ENCODE results near the gene CWF19L1. TPM values are rescaled to one million over a fixed set of nuclear protein-coding genes. Genes with fewer than 3 reads are reported as not detected.
A peak's percentile ranks its signal among the peaks of the same experiment; 100 is the strongest.

The CWF19L1 gene
- total RNA-seq, 1 donor from 2014 or later = 29.4 TPM

DNA sequence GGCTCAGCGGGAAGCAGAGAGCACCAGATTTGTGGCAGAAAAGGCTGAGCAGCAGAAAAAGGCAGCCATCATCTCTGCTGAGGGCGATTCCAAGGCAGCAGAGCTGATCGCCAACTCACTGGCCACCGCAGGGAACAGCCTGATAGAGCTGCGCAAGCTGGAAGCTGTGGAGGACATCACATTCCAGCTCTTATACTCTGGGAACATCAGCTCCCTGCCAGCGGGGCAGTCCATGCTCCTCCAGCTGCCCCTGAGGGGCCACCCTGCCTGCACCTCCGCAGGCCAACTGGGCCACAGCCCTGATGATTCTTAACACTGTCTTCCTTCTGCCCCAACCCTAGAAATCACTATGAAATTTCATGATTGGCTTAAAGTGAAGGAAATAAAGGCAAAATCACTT is 18.6 kb downstream of the CWF19L1 start:
- no peak for DNase-seq

DNA sequence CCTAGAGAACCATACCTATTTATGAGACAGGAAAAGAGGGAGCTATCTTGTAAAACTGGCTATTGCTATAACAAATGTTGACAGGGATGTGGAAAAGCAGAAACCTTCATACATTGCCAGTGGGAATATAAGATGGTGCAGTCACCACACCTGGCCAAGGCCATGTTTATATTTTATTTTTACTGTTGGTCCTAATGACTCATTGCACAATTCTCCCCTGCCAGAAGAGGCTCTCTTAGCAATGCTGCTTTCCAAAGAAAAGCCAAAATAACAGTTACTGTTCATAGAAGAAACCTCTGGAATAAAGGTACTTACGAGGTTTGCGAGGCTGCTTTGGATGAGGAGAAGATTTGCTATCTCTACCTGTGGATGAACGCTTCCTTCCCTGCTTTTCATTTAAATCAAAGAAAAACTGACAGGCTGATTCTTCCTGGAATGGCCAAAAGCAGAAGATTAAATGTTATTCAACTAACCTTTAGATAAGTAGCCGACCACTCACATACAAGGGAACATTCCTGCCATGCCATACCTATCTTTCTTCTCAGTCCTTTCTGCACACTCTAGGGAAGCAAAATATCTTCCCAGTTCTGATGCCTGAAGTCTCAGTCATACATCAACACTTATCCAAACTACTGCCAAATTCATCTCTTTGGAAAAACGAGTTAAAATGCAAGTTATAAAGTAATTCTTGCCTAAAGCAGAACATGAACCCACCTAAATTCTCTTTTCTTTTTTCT is 21.8 kb downstream of the CWF19L1 start:
- DNase-seq = no peak

DNA sequence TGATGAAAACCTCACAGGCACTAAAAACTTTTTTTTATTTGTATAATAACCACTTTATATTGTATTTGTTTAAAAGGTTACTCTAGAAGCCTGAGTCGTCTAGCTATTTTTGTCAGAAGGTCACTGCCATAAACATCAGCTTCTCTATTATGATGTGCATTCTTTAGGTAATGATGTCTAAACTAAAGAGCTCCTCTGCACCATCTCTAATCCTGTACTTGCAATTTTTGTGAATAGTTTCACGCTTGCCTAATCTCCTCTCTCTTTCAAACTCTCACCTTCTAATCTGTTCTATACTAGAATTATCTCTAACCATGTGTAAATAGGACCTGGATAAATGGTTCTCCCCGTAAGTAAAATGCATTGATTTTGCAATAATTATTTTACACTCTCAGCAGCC is 27.6 kb downstream of the CWF19L1 start:
- DNase-seq = no peak

DNA sequence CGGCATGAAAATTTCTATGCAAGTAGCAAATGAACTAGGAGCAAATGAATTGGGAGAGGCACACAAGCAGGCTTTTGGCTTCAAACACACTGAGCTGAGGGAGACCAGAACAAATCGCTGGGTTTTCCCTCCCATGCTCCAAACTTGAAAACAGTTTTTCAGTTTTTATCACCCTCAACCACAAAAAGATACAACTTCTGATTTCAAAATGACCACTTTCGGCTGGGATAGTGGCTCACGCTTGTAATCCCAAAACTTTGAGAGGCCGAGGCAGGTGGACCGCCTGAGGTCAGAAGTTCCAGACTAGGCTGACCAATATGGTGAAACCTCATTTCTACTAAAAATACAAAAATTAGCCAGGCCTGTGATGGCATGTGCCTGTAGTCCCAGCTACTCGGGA is 29.0 kb downstream of the CWF19L1 start:
- DNase-seq = no peak

DNA sequence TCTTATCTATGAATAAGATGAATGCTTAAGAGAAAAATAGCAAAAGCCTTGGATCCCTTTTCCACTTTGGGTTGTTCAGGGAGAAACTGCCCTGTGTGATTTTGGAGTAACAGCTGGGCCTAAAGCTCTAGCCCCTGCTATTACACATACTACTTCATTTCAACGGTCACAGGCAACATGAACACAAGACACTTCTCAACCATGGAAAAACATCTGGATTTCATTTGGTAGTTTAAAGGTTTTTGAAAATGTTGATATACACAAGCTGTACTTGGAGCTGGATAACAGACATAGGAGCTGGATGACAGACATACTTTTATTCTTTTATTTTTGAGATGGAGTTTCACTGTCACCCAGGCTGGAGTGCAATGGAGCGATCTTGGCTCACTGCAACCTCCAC is 35.3 kb downstream of the CWF19L1 start:
- peak; percentile 25 for DNase-seq

DNA sequence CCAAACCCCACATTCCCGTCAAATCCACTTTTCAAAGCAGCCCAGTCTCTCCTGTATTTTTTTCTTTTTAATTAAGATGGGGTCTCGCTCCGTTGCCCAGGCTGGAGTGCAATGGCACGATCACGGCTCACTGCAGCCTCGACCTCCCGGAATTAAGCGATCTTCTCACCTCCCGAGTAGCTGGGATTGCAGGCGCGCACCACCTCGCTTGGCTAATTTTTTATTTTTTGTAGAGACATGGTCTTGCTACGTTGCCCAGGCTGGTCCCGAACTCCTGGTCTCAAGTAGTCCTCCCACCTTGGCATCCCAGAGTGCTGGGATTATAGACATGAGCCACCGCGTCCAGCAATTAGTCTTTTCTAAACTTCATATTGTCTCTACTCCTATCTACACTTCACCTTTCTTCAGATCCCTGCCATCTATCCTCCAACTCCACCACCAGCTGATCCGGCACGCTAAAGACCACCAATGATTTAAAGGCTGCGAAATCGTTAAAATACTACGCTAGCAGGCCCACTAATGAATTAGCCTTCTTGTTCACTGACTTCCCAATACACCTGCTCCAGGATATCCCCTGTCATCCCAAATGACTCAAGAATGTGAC is 37.5 kb downstream of the CWF19L1 start:
- DNase-seq = no peak

DNA sequence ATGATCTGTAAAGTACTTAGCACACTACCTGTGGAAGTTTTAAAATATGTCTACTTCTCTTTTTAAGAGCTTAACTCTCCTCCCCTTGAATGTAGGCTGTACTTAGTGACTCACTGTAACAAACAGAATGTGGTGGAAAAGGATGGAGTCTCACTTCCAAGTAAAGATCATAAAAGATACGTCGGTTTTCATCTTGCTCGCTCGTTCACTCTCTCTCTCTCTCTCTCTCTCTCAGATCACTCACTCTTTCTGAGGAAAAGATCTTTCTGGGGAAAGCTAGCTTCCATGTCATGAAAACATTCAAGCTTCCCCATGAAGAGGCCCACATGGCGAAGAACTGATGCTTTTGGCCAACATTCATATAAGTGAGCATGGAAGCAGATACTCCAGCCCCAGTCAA is 43.6 kb downstream of the CWF19L1 start:
- no peak for DNase-seq

DNA sequence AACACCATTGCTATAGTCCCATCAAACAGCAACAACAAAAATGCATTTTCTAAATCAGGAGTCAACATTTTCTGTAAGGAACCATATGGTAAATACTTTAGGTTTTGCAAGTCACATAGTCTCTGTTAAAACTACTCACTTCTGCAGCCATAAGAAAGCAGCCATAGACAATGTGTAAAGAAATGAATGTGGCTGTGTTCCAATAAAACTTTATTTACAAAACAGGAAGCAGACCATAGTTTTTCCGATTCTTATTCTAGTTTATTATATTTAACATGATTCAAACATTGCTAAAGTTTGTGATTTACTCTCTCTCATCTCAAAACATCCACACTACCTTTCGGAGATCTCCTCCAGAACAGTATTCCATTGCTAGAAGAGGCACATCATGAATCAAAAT is 44.9 kb downstream of the CWF19L1 start:
- no peak for DNase-seq

DNA sequence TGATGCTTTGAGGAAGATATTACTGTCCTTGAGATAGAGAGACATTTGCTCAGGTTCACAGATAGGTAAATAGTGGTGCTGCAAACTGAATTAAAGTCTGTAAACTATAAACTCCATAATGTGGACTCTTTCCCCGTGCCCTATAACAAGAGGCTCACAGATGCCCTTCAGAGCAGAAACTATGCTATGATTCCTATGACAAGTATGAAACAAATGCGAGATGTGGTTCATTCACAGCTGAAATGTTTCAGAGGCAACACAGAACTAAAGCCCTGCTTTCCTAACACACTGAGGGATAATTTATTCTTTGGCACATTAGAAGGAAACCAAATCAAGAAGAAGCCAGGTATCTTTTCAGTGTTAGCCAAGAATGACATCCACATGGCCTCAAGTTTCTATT is 51.4 kb downstream of the CWF19L1 start:
- DNase-seq = no peak

DNA sequence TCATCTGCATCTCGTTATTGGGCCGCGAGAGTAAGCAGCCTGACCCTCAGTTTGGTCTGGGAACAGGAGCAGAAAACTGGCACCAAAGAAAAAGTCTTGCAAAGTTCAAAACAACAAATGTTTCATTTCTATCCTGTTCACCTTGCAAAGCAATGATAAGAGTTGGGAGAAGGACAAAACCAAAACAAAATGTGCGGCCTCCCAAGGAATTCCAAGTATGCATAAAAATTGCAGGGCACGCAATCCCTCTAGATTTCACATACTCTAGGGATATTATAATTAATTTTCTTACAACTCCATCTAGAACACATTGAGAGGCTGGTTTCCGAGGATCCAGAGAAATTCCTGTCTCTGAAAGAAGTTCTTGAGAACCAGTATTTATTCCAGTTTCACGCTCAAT is 58.1 kb downstream of the CWF19L1 start:
- DNase-seq = no peak

DNA sequence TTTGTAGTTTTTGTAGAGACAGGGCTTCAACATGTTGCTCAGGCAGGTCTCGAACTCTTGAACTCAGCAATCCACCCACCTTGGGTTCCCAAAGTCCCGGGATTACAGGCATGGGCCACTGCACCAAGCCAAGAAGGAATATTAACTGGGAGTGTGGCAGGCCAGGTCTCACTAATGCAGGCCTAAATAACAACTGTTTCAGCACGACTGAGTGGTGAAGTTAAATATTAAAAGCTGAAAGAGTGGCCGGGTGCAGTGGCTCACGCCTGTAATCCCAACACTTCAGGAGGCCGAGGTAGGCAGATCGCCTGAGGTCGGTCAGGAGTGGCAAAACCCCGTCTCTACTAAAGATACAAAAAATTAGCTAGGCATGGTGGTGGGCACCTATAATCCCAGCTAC is 59.2 kb downstream of the CWF19L1 start:
- no peak for DNase-seq

DNA sequence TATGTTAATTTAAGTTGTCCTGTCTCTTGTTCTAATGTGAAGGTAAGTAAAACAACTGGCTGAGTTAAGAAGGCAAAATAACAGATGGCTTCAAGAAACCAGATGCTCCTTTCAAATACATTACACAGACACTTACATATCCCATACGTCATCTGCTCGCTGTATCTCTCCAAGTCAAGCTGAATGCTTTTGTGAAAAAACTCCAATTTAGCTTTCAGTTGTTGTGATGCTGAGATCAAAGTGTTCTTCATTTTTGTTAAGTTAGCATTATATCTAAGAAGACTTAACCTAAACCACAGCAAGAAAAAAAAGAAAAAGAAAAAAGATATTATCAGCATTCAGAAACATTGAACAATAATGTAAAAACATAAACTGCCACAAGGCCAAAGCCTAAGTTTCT is 63.1 kb downstream of the CWF19L1 start:
- peak; percentile 10 for DNase-seq

DNA sequence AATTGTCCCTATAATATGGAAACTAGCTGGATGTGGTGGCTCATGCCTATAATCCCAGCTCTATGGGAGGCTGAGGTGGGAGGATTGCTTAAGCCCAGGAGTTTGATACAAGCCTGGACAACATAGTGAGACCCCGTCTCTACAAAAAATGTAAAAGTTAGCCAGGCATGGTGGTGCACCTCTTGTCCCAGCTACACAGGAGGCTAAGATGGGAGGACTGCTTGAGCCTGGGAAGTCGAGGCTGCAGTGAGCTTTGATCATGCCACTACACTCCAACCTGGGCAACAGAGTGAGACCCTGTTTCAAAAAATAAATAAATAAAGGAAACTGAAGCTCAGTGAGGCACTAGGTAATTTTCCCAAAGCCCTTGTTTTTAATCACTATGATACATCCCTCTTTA is 65.9 kb downstream of the CWF19L1 start:
- no peak for DNase-seq

DNA sequence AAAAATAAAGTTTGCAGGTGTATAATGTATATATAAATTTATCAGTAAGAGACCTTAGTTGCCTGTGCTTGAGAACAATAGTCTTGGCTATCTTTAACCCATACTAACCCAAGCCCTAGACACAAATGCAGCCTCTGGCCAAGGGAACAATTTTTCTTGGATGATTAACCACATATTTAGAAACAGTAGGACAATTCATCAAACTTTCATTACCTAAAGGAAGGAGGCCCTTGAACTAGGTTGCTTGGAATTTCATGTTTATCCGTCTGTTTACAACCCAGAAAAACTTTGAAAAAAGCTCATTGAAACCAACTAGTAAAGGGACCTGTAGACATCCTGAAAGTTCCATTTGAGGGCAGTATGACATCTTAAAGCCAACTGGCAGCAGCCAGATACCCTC is 72.7 kb downstream of the CWF19L1 start:
- no peak for DNase-seq

DNA sequence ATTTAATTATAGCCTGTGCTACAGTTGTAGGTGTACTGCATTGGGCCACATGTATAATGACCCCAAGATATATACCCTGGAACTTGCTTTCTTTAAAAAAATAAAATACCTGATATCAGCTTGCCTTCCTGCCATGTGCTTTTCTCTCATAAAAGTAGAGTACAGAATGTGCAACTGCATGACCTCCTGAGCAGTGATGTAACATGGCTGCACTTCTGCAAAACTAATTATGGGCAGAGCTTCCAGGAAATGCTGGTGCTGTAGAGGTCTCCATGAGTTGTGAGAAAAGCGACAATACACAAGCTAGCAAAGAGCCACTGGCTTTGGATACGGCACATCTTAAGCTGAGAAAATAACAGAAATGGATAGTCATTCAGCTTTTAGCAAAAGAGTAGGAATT is 75.1 kb downstream of the CWF19L1 start:
- DNase-seq = no peak

DNA sequence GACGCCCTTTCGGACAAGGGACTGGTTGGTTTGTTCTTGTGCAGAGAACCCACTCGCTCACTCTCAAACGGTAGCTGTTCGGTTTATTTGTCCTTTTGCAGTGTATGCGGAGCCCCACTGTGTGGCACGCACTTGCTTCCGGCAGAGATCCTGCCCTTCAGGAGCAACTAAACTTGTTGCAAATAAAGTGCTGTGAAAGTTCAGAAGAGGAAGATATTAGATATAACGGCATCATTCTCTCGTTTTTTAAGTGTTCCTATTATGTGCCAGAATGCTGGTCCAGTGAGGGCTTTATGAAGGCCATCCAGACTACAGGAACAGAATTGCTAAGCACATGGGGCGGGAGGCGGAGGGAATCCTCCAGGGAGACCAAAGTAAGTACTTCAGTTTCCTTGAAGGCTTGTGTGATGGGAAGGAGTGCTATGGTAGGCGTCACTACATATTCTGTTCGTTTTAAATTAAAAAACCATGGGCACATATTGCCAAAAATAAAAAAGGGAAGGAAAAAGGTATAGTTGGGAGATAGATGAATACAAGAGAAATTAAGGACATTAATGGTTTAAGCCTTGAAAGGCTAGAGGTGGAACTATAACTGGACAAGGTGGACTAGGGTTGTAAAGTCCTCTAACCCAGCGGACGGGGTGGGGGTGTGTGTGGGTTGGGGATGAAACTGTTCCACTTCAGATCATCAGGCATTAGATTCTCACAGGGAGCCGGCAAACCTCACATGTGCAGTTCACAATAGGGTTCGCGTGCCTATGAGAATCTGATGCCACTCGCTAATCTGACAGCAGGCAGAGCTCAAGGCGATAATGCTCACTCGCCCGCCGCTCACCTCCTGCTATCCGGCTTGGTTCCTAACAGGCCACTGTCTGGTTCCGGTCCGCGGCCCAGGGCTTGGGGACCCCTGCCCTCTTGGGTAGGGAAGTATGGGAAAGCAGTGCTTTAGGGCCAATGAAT is 80.9 kb downstream of the CWF19L1 start:
- DNase-seq = peak; percentile 64

DNA sequence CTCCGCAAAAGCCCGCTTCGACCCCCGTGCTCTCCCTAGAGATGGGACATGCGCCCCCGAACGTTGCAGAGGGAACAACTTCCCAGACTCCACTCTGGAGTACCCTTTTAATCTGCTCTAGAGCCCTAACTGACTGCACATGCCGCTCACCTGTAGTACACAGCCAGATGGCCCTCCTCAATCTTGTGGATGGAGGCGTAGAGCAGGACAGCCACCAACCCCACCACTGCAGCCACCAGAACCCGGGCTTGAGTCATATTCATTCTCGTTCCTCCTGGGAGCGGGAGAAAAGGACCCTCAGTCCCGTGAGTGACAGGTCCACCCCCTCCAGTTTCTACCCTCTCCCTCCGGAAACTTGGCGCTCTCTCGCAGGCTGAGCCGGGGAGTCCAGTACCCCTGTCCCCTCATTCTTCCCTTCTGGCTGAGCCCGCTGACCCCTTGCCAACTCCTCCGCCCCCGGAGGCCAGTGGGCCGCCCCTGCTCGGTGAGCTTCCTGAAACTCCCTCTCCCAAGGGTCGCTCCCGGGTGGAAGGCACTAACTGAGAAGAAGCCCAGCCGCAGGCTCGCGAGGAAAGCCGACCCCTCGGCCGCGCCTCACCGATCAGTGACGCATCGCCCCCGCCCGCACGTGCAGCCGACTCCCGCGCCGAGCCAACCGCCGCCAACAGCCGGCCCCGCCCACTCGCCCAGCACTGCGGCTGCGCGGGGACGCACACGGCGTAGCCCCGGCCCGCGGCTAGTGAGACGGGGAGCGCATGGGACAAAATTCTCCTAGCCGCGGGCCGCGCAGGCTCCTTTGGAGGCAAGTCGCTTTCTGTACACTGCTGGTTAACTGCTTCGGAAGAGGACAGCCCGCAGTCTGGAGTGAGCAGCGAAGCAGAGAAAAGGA is 81.8 kb downstream of the CWF19L1 start, which contains the start of gene ERLIN1:
Gene ERLIN1, minus strand, starts transcription at position 666 of the 889 bp plus-strand sequence. Its CDS starts 403 bp downstream, at position 263.
- peak; percentile 98 for DNase-seq

DNA sequence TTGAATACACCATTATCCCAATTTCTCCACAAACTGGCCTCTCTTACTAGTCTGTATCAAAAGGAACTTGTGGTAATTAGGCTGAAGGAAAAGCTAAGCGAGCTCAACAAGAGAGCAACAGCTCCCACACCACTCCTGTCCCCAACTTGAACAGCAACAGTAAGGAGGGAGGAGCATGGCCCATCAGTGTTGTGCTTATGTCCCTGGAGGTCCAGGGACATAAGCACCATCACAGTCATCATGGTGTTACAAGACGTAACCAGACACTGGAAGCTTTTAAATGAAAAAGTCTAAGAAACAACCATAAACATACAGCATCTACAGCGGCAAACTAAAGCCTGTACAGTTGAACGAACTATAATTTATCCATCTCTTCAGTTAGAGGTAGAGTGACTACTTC is 82.6 kb downstream of the CWF19L1 start:
- peak; percentile 35 for DNase-seq

DNA sequence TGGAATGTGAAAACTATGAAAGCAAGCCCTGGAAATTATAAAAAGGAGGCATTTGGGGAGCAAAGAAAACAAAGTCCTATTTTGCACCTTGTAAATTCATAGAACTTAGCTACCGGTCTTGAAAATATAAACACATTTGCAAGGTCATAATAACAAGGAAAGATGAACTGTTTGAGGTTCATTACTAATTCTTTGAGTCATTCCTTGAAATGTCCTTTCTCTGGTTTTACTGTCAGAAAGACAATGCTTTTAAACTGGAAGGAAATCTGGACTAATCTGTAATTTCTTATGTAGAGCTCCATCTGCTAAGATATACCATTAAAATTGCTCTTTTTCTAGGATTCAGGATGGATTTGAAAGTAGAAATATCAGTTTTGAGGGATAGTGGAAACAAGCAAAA is 83.0 kb downstream of the CWF19L1 start:
- DNase-seq = no peak

DNA sequence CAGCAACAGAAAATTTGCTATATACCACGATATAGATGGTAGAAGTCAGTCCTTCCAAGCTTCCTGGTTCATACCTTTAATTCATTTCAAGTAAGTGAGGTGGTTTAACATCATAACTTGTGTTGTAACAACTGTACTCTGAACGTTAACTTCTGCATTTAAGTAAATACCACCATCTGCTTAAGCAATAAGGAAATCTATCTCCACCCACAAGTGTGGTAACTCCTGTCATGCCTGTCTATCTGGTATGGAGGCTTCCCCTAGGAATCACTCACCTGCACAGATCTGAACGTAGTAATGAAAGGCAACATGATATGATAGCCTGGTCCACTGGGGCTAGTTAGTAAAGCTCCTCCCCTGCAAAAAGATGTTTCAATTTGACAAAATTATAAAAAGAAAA is 84.0 kb downstream of the CWF19L1 start:
- DNase-seq = peak; percentile 12

DNA sequence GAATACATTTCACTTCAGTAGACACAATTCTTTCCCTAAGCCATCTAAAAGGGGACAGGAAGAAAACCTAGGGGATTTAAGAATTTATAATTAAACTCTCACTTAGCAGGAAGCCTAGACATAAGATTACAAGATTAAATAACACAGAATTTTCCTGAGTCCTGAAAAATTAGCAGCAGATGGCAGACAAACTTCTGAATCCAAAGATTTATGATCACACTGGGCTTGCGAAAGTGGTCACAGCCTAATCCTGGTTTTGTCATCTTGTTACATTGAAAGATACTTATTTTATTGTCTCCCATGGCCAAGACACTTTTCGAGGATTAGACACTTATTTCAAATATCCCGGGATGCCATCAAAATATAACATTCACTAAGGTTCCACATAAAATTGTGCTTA is 84.5 kb downstream of the CWF19L1 start:
- no peak for DNase-seq

Data from tongue (tissue), 2 donors.